Psoas muscle (tissue), 8 donors: ENCODE data around the gene LRRC2. TPM values are rescaled to one million over a fixed set of nuclear protein-coding genes. Genes with fewer than 3 reads are reported as not detected.

ENCODE experiments used
- ATAC-seq, 4 donors: fragments of 200-7000 bp; cut with Tn5 transposase; one replicate each; pipeline ENCODE4 v1.9.1; 2020; ENCODE audit warnings: moderate library complexity in 3 of 4, mild to moderate bottlenecking in 2 of 4
- DNase-seq, 2 donors: peaks; one replicate each; pipeline ENCODE4 v3.0.0-alpha.2; 2020
- H3K27ac ChIP-seq: fragments of 200-600 bp; one replicate; pipeline ENCODE4 v1.8.0; 2022
- H3K27me3 ChIP-seq, 3 donors: fragments of 200-600 bp in 1 of 3; one replicate each; pipeline versions ENCODE4 v1.6.1 to v1.8.0; 2013 to 2022; ENCODE audit warnings: low read length in 2 of 3, mild to moderate bottlenecking in 2 of 3, moderate library complexity in 1 of 3; ENCODE audit not compliant: insufficient read depth in 3 of 3
- H3K36me3 ChIP-seq, 2 donors: fragments of 200-600 bp in 1 of 2; one replicate each; pipeline versions ENCODE4 v1.6.1 to v1.8.0; 2013 to 2022; ENCODE audit warnings: low read depth in 1 of 2, mild to moderate bottlenecking in 1 of 2, moderate library complexity in 1 of 2; ENCODE audit not compliant: insufficient read depth in 1 of 2
- H3K4me1 ChIP-seq: fragments of 200-600 bp; one replicate; pipeline ENCODE4 v1.8.0; 2022
- H3K4me3 ChIP-seq: fragments of 200-600 bp; one replicate; pipeline ENCODE4 v1.8.0; 2022; ENCODE audit warnings: mild to moderate bottlenecking
- H3K9me3 ChIP-seq: fragments of 200-600 bp; one replicate; pipeline ENCODE4 v1.8.0; 2022
- CTCF ChIP-seq: fragments of 200-600 bp; IDR thresholded peaks from one replicate; pipeline ENCODE4 v1.8.0; 2022; ENCODE audit warnings: antibody characterized with exemption
- WGBS, 3 donors: extraction: QIAGEN DNeasy Blood & Tissue Kit; methylation state at CpG; one replicate each; pipeline versions ENCODE4 v1.1.6 to v1.1.7; 2013; 5-methylcytosine and 5-hydroxymethylcytosine counted together
- intact Hi-C, 2 donors: fragments of 100-400 bp; cut with DNase I; formaldehyde crosslinking; loops; one replicate each; pipeline versions ENCODE4 v1.11.0 to v1.14.2; 2022
- polyA plus RNA-seq, 3 donors: library from polyadenylated mRNA; stranded (reverse); fragments of 200-250 nt; gene quantifications; one replicate each; pipeline ENCODE4 v1.2.3, GENCODE V29; 2013
- total RNA-seq, 4 donors: library from RNA; stranded (reverse); fragmentation: NEBNext Ultra II Directional in 2 of 4; extraction: Animal tissue kit (Norgen Biotek cat#: 25700) in 2 of 4; gene quantifications; one replicate each; pipeline versions ENCODE4 v1.2.1 to v1.2.4, GENCODE V29; 2021 to 2023
- donor health status: healthy with polysubstance abuse.
- donor health status: DM: no; HTN: no; CAD: no; lungs with moderate emphysema.
- donor health status: Bipolar disorder and iron deficiency.
- donor health status: healthy.
- donor health status: DM: yes; HTN: yes; CAD: no.
- donor health status: DM: no; HTN: no; CAD: no.
- donor health status: DM: no; HTN: no; CAD: no.
- donor health status: DM: yes; HTN: yes; CAD: no.

Gene LRRC2
- total and polyA plus RNA-seq, 7 donors: 8.3 to 160 (median 65.1) TPM

GRCh38 chr3:46516521-46516920, 49.6 kb downstream of the LRRC2 start:
- WGBS, 3 donors: 89 to 94% (median 90%) methylated on average over 4 of the region's 4 CpGs
- no peak for TF ChIP-seq CTCF
- no peak overlapping the region for H3K4me3 ChIP-seq
- ATAC-seq (no peak), DNase-seq (no peak)
- intact Hi-C loops: no loop called here
- H3K27me3 ChIP-seq: no peaks in the 10 kb centered on the region
- H3K36me3 ChIP-seq: peaks cover 0 to 52% of the 10 kb centered on the region in 2 donors
- H3K27ac ChIP-seq: no peak overlapping the region
- H3K4me1 ChIP-seq: no peaks in the 10 kb centered on the region
- no peaks in the 10 kb centered on the region for H3K9me3 ChIP-seq

GRCh38 chr3:46512191-46512749, 53.8 kb downstream of the LRRC2 start:
- no peak for DNase-seq
- no peaks in the 10 kb centered on the region for H3K4me1 ChIP-seq
- intact Hi-C loops: no loop called here
- ATAC-seq: no peak
- TF ChIP-seq CTCF: no peak
- H3K9me3 ChIP-seq: no peaks in the 10 kb centered on the region
- no peaks in the 10 kb centered on the region for H3K27me3 ChIP-seq
- H3K4me3 ChIP-seq: no peak overlapping the region
- peaks cover 0 to 23% of the 10 kb centered on the region in 2 donors for H3K36me3 ChIP-seq
- 54 to 77% (median 56%) methylated on average over 2 of the region's 2 CpGs for WGBS, 3 donors
- H3K27ac ChIP-seq: no peak overlapping the region

GRCh38 chr3:46509661-46510187, 56.4 kb downstream of the LRRC2 start:
- H3K4me1 ChIP-seq: no peaks in the 10 kb centered on the region
- ATAC-seq: no peak
- H3K27me3 ChIP-seq: no peaks in the 10 kb centered on the region
- intact Hi-C loops: no loop called here
- no peak for TF ChIP-seq CTCF
- H3K9me3 ChIP-seq: no peaks in the 10 kb centered on the region
- no peak overlapping the region for H3K4me3 ChIP-seq
- WGBS, 3 donors: 70 to 71% (median 70%) methylated on average over 4 of the region's 4 CpGs
- H3K36me3 ChIP-seq: peaks cover 0 to 14% of the 10 kb centered on the region in 2 donors
- H3K27ac ChIP-seq: no peak overlapping the region
- no peak for DNase-seq

GRCh38 chr3:46508850-46509591, 57.1 kb downstream of the LRRC2 start:
- H3K4me1 ChIP-seq: no peaks in the 10 kb centered on the region
- no peak for ATAC-seq
- no peaks in the 10 kb centered on the region for H3K27me3 ChIP-seq
- peaks cover 0 to 14% of the 10 kb centered on the region in 2 donors for H3K36me3 ChIP-seq
- no peak for DNase-seq
- no peaks in the 10 kb centered on the region for H3K9me3 ChIP-seq
- WGBS, 3 donors: 79 to 86% (median 80%) methylated on average over 4 of the region's 4 CpGs
- no peak overlapping the region for H3K27ac ChIP-seq
- no peak for TF ChIP-seq CTCF
- H3K4me3 ChIP-seq: no peak overlapping the region
- intact Hi-C loops: no loop called here
